HFFc6 (cell line): Measurements from ENCODE around the gene NSG1. TPM values are rescaled to one million over a fixed set of nuclear protein-coding genes. Genes with fewer than 3 reads are reported as not detected.
"Not testable (repeated sequence)": the region's sequence is repeated elsewhere in the genome, so short reads cannot be mapped to it uniquely, and the experiment has no call there.

Source experiments
- DNase-seq: peaks from one replicate; pipeline ENCODE4 v3.0.0-alpha.2; 2018
- H3K27ac Mint-ChIP-seq: 2 replicates; pipeline ENCODE4 v1.8.0; 2020; ENCODE audit warnings: mild to moderate bottlenecking, mixed read lengths
- H3K27me3 Mint-ChIP-seq: 2 replicates; pipeline ENCODE4 v1.8.0; 2021; ENCODE audit warnings: mild to moderate bottlenecking, moderate library complexity, mixed read lengths; ENCODE audit not compliant: insufficient read depth
- H3K36me3 Mint-ChIP-seq: 2 replicates; pipeline ENCODE4 v1.8.0; 2021; ENCODE audit warnings: low read depth, mixed read lengths
- H3K4me1 Mint-ChIP-seq: 2 replicates; pipeline ENCODE4 v1.8.0; 2020; ENCODE audit warnings: low read depth, mixed read lengths
- H3K4me3 Mint-ChIP-seq: 2 replicates; pipeline ENCODE4 v1.8.0; 2020; ENCODE audit warnings: mild to moderate bottlenecking, moderate library complexity, mixed read lengths
- H3K9me3 Mint-ChIP-seq: 2 replicates; pipeline ENCODE4 v1.8.0; 2020; ENCODE audit warnings: mild to moderate bottlenecking, mixed read lengths
- CTCF ChIP-seq: fragments of 200-600 bp; sonication (generic); IDR thresholded peaks from 2 replicates; pipeline ENCODE4 v1.5.0; 2021; ENCODE audit warnings: antibody characterized with exemption, mild to moderate bottlenecking
- total RNA-seq, 6 experiments: library from RNA; stranded (reverse); fragmentation: NEBNext Ultra II Directional; extraction: Animal tissue kit (Norgen Biotek cat#: 25700); gene quantifications; 2 replicates in 1 of 6; 3 replicates in 5 of 6; pipeline ENCODE4 v1.2.3, GENCODE V29; 2021

Gene NSG1
- total RNA-seq, 6 experiments from 2014 or later = 0.13 to 0.14 TPM; not detected in 4

- no peak overlapping the region for H3K4me3 Mint-ChIP-seq
- no peaks in the 10 kb centered on the region for H3K9me3 Mint-ChIP-seq
- TF ChIP-seq CTCF = no peak
- H3K36me3 Mint-ChIP-seq = peaks cover 34% of the 10 kb centered on the region
- no peak for DNase-seq
- peaks cover 2% of the 10 kb centered on the region for H3K27me3 Mint-ChIP-seq
- no peak overlapping the region for H3K27ac Mint-ChIP-seq
- peaks cover 51% of the 10 kb centered on the region for H3K4me1 Mint-ChIP-seq
Measured at GRCh38 chr4:4460759-4461158, 73.9 kb downstream of the NSG1 start.

GRCh38 chr4:4461178-4461577 is 74.3 kb downstream of the NSG1 start:
- H3K27ac Mint-ChIP-seq = no peak overlapping the region
- DNase-seq = no peak
- peaks cover 48% of the 10 kb centered on the region for H3K4me1 Mint-ChIP-seq
- peaks cover 2% of the 10 kb centered on the region for H3K27me3 Mint-ChIP-seq
- no peaks in the 10 kb centered on the region for H3K9me3 Mint-ChIP-seq
- H3K4me3 Mint-ChIP-seq = no peak overlapping the region
- no peak for TF ChIP-seq CTCF
- H3K36me3 Mint-ChIP-seq = peaks cover 36% of the 10 kb centered on the region

GRCh38 chr4:4461850-4462249 is 74.9 kb downstream of the NSG1 start:
- Mint-ChIP-seq H3K36me3 (peaks cover 38% of the 10 kb centered on the region), H3K9me3 (no peaks in the 10 kb centered on the region), H3K4me1 (peaks cover 42% of the 10 kb centered on the region), H3K27me3 (no peaks in the 10 kb centered on the region; the same call in 1 of the 2 replicates), H3K27ac (no peak overlapping the region), H3K4me3 (no peak overlapping the region)
- DNase-seq = no peak
- TF ChIP-seq CTCF = no peak

- H3K4me3 Mint-ChIP-seq = no peak overlapping the region
- TF ChIP-seq CTCF = no peak
- H3K4me1 Mint-ChIP-seq = peaks cover 30% of the 10 kb centered on the region
- H3K9me3 Mint-ChIP-seq = no peaks in the 10 kb centered on the region
- no peaks in the 10 kb centered on the region; the same call in 1 of the 2 replicates for H3K27me3 Mint-ChIP-seq
- DNase-seq = no peak
- H3K27ac Mint-ChIP-seq = no peak overlapping the region
- H3K36me3 Mint-ChIP-seq = peaks cover 46% of the 10 kb centered on the region
Measured at GRCh38 chr4:4462970-4463369, 76.1 kb downstream of the NSG1 start.

- peaks cover 15% of the 10 kb centered on the region for H3K4me1 Mint-ChIP-seq
- not testable (repeated sequence) for H3K27me3 Mint-ChIP-seq, DNase-seq, H3K4me3 Mint-ChIP-seq, H3K27ac Mint-ChIP-seq, H3K9me3 Mint-ChIP-seq
- H3K36me3 Mint-ChIP-seq = peaks cover 48% of the 10 kb centered on the region
Measured at GRCh38 chr4:4465238-4465637, 78.3 kb downstream of the NSG1 start.

Other genes starting within 250 kb of the NSG1 start
- gene OTOP1, start 160.2 kb upstream of the NSG1 start, total RNA-seq = not detected
- gene TMEM128, start 138.9 kb upstream of the NSG1 start, total RNA-seq = 10 to 100 TPM; 19.2 to 22.7 (median 21.7) TPM
- gene LYAR, start 96.9 kb upstream of the NSG1 start, total RNA-seq = 10 to 100 TPM; 11.9 to 19.3 (median 15.7) TPM
- gene ZBTB49, start 96.9 kb upstream of the NSG1 start, total RNA-seq = 1 to 10 TPM; 2.5 to 3.2 (median 3.0) TPM
- gene STX18, start 154.9 kb downstream of the NSG1 start, total RNA-seq = 10 to 100 TPM; 27.5 to 37.1 (median 29.8) TPM